Muscle of arm (tissue), 12 donors: ENCODE results near the gene SSTR4. TPM values are rescaled to one million over a fixed set of nuclear protein-coding genes. Genes with fewer than 3 reads are reported as not detected.

Experiments used
- DNase-seq: peaks from one replicate; pipeline ENCODE4 v3.0.0-alpha.2; 2013
- polyA plus RNA-seq, 12 donors: library from polyadenylated mRNA; unstranded; fragments of 120-200 nt; gene quantifications; one replicate each; pipeline ENCODE4 v1.2.1, GENCODE V29; 2013; ENCODE audit not compliant: insufficient read length in 12 of 12

Gene SSTR4
- polyA plus RNA-seq, 12 donors, result 0.15 TPM; not detected in 11

GRCh38 chr20:23042270-23042669, 7.2 kb downstream of the SSTR4 start:
- no peak for DNase-seq

GRCh38 chr20:23043376-23043775, 8.3 kb downstream of the SSTR4 start:
- no peak for DNase-seq

DNA sequence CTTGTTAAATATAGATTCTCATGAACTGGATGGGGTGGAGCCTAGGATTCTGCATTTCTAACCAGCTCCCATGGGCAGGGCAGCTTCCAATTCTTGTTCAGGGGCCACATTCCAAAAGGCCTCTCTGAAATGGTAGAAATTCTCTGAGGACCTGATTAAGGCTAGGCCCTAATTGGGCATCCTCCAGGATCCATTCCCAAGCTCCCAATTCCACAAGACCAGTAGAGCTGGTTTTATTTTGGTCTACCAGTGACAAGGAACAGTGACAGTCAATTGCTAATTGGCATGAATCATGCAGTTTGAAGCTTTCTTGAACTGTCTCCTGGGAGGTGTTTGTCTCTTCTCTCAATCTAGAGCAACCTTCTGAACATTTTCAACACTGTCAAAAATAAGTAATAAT, 11.3 kb downstream of the SSTR4 start:
- no peak for DNase-seq

DNA sequence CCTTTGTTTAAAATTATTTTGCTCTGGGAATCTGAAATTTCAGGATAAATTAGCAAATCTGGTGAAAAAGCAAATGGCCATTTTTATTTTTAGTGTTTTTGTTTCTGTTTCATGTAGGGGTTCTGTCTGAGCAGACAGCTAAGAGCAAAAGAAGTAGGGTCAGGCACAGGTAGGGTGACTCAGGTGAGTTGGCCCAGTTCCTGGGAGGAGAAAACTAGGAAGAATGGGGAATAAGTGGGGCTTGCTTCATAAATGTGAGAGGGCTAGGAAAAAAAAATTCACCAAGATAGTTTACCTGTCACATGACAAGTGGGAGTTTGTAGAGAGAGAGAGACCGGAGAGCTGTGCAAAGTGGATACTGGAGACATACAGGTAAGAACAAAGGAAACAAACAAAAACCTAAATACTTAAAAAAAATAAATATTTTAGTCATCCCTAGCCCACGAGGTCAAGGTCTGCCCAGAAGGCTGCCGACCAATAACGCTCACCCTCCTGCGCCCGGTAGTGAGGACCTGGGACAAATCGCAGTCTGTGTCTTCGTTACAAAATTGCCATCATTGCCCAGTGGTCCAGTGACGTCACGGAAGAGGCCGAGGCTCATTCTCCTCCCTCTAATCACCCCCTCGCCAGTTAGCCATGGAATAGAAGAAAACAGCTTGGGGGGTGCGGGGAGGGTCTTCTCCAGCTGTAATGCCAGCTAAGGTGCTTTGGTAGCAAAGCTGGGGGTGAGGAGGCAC, 12.1 kb downstream of the SSTR4 start:
- no peak for DNase-seq

- DNase-seq, result no peak
Observed at GRCh38 chr20:23047738-23048214, 12.7 kb downstream of the SSTR4 start.

GRCh38 chr20:23048283-23049200, 13.4 kb downstream of the SSTR4 start:
- DNase-seq, result no peak

GRCh38 chr20:23049201-23050075, 14.3 kb downstream of the SSTR4 start, which contains the start of gene THBD:
Gene THBD, minus strand, starts transcription at chr20:23049672. Its CDS starts 168 bp downstream, at chr20:23049504.
- peak; percentile 51 for DNase-seq

DNA sequence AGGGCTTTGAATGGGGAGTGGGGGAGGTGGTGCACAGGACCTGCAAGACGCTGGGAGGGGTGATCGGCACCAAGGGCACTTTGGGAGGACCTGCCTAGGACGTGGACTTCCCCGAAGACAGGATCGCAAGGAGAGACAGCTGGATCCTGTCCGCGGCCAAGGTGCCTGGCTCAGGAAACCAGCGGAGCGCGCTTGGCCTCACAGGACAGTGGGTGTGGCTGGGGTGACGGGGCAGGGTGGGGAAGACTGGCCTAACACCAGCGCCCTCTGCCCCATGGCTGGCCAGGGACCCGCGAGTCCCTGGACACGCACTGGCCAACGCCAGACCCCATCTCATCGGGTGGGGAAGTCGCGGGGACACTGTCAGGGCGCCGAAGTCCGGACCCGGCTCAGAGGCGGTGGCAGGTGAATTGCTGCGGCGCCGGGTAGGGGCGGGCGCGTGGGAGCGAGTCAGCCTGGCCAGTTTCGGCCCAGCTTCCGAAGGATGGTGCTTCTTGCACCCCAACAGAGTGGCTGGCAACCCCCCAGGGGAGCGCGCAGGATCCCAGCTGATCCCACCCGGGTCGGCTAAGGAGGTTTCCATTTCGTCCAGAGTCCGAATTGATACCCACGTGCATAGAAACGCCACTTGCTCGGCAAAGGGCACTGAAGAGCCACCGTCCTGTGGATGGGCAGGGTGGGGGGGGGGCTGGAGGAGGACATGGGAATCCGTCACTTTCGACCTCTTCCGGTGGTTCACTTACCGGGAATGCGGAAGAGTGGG, 15.1 kb downstream of the SSTR4 start:
- DNase-seq, result no peak

DNA sequence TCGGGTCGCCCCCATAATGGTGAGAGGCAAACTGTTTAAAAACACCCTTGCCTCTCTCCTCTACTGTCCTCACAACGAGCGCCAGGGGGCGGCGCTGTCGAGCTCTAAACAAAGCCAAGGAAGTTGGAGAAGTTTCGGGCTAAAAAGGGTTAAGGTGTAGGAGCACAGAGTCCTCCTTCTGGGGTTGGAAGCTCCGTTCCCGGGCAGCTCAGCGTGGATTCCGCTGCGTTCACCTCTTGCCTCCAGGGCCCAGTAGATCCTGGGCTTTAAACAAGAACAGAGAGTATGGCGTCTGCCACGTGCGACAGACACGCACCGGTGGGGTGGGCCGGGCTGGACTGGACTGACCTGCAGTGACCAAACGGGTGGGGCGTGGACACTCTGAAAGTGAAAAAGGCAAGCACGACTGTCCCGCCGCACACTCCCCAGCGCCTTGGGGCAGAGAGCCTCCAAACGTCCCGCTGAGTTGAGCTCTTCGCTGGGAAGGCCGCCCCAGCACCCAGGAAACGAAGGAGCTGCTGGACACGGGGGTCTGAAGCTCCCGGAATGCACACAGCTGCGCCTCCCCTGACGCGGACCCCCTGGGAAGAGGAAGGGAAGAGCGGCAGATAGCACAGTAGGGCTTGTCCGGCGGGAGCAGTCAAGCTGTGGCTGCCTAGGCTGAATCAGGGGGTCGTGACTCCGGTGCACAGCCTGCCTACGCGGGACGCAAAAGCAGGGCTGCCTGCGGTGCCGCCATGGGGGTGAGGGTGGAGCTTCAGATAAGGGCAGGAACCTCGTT, 15.9 kb downstream of the SSTR4 start:
- DNase-seq, result peak; percentile 82

DNA sequence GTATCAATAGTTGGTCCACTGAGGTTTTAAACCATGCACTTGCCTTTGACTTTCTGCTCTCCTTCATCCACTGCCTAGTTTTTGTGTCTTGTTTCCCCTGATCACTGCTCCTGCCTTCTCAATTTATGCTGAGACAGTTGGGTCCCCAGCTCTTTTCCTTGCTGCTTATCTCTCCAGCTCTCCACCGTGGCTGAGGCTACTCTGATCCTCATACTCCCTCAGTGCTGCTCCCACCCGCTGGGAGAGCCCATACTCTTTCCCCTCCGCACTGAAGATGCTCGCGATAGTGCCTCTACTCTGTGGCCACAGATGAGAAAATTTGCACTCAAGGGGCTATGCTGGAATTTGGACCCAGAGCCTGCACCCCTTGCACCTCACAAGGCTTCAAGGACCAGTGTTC, 17.8 kb downstream of the SSTR4 start:
- no peak for DNase-seq

GRCh38 chr20:23058240-23058639, 23.1 kb downstream of the SSTR4 start:
- DNase-seq, result no peak

DNA sequence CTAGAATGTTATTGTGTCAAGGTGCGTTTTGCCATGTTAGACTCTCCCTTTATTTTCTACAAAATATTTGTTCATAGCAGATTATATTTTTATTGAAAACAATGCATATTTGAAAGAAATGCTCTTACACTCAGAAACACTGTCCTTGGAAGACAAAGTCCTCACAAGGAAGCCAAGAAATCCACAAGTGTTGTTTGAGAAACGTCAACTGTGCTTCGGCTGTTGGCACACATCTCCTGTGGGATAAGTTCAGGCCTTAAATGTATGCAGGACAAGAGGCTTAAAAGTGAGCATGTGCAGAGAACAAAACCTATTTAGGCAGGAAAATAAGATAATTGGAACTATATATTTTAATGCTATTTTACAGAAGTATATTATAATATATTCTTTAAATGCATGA, 23.9 kb downstream of the SSTR4 start:
- DNase-seq, result no peak

GRCh38 chr20:23059846-23060245, 24.7 kb downstream of the SSTR4 start:
- no peak for DNase-seq

DNA sequence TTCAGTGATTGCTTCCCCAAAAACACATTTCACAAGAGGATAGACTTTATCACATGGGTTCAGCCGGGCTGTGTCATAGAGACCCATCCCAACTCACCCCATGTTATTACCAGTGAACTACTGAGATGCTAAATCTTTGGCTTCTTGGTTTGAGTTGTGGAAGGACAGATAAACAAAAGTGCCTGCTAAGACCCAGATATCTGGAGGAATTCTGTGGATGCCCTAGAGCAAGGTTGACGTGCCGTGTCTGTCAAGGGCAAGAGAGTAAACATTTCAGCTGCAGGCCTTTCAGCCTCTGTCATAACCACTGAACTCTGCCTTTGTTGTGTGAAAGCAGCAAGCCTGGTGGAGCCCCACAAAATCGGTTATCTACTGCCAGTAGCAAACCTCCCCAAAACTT, 25.5 kb downstream of the SSTR4 start:
- DNase-seq, result no peak

DNA sequence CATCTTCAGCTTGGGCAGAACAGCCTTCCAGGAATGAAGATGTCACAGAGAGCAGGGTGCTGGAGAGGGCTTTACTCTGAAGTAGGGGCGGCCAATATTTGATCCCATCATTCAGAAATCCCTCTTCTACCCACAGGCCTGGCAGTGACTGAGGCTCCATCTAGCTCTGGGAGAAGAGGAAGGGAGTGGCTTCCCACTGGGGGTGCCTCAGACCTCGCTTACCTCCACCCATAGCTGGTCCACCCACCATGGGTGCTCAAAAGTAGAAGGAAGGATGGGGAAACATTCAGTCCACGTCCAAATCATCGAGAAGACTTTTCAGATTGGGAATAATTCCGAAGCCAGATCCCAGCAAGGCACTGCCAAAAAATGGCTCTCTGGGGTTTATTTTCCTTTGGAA, 26.1 kb downstream of the SSTR4 start:
- DNase-seq, result no peak

DNA sequence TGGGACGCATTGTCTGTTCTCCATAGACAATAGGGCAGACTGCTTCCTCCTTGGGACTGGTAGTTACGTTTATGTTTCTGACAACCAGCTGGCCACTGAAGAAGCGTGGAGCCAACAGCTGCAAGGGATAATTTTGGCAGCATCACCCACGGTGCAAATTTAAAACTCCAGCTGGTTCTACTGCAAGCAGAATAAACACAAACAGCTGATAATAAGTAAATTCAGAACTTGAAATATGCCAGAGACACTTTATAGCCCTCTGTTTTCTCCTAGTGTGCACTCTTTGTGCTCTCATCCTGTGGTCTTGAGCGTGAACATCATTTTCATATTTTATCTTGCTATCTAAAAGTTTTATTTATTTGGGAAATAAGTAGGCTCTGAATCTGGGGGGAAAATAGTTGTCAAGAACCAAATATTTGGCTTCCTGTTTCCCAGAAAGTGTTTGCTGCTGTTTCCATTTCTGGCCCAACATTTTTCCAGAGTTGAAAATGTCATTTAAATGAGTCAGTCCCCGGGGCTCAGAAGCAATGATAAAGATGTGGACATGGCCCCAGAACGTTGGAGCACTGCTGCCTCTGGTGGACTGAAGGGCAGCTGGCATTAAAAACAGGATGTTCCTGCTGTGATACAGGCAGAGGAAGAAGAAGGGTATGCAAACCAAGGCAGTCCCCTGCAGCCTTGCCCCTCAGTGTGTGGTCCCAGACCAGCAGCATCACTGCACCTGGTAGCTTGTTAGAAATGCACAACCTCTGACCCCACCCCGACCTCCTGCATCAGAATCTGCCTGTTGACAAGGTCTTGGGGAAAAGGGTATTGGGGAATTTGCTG, 26.8 kb downstream of the SSTR4 start:
- peak; percentile 77 for DNase-seq

- no peak for DNase-seq
Observed at GRCh38 chr20:23062632-23063031, 27.5 kb downstream of the SSTR4 start.

- no peak for DNase-seq
Observed at GRCh38 chr20:23063168-23063567, 28.1 kb downstream of the SSTR4 start.

DNA sequence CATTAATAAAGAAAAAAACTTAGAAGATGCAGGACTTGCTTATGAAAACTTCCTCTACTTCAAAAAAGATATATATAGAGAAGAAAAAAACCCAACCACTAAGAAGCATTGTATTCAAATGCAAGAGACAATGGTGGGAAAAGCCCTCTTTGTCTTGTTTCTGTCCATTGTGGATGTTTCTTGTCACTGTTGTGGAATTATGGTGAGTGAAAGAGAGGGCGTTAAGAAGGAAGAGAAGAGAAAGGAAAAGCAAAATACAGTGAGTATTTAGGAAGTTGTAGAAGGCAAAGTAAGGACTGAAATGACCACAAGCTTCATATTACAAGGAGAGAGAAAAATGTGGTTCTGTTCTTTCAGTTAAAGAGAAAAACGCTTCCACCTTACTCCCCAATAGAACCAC, 28.5 kb downstream of the SSTR4 start:
- no peak for DNase-seq
